Activated CD8-positive, alpha-beta memory T cell treated with anti-CD3 and anti-CD28 coated beads, Interleukin-2, amount 50 U/mL, for 1 hour (primary cell): ENCODE results near the gene CHP2.
"Not testable (repeated sequence)": the region's sequence is repeated elsewhere in the genome, so short reads cannot be mapped to it uniquely, and the experiment has no call there.

Experiments used
- DNase-seq: peaks from one replicate; pipeline ENCODE4 v3.0.0-alpha.2; 2020; ENCODE audit errors: extremely low read depth

CHP2 gene

GRCh38 chr16:23745263-23745662, 9.6 kb upstream of the CHP2 start:
- DNase-seq = no peak

GRCh38 chr16:23748630-23749029, 6.2 kb upstream of the CHP2 start:
- no peak for DNase-seq

GRCh38 chr16:23751053-23751452, 3.8 kb upstream of the CHP2 start:
- DNase-seq = not testable (repeated sequence)

- DNase-seq = no peak
Measured at GRCh38 chr16:23753908-23754593, 775 bp upstream of the CHP2 start.

- no peak for DNase-seq
Measured at GRCh38 chr16:23755484-23755809, 621 bp downstream of the CHP2 start.

GRCh38 chr16:23757116-23757515, 2.3 kb downstream of the CHP2 start:
- no peak for DNase-seq

- no peak for DNase-seq
Measured at GRCh38 chr16:23757937-23758619, 3.3 kb downstream of the CHP2 start.

- no peak for DNase-seq
Measured at GRCh38 chr16:23765933-23766332, 11.1 kb downstream of the CHP2 start.

- DNase-seq = no peak
Measured at GRCh38 chr16:23768581-23768980, 13.8 kb downstream of the CHP2 start.

GRCh38 chr16:23771027-23771426, 16.2 kb downstream of the CHP2 start:
- no peak for DNase-seq

GRCh38 chr16:23771642-23772041, 16.8 kb downstream of the CHP2 start:
- no peak for DNase-seq

- DNase-seq = no peak
Measured at GRCh38 chr16:23773339-23773738, 18.5 kb downstream of the CHP2 start.

- DNase-seq = no peak
Measured at GRCh38 chr16:23781176-23781575, 26.4 kb downstream of the CHP2 start.

- DNase-seq = no peak
Measured at GRCh38 chr16:23784811-23785447, 30.1 kb downstream of the CHP2 start.

GRCh38 chr16:23785842-23786241, 31.0 kb downstream of the CHP2 start:
- DNase-seq = no peak

- no peak for DNase-seq
Measured at GRCh38 chr16:23786964-23787561, 32.2 kb downstream of the CHP2 start.

GRCh38 chr16:23788685-23789084, 33.9 kb downstream of the CHP2 start:
- no peak for DNase-seq

GRCh38 chr16:23795378-23795777, 40.6 kb downstream of the CHP2 start:
- no peak for DNase-seq

GRCh38 chr16:23796941-23797340, 42.1 kb downstream of the CHP2 start:
- no peak for DNase-seq

GRCh38 chr16:23801378-23801777, 46.6 kb downstream of the CHP2 start:
- DNase-seq = peak; percentile 37

GRCh38 chr16:23802776-23803175, 48.0 kb downstream of the CHP2 start:
- no peak for DNase-seq

GRCh38 chr16:23803591-23804123, 48.8 kb downstream of the CHP2 start:
- peak; percentile 48 for DNase-seq

- no peak for DNase-seq
Measured at GRCh38 chr16:23807028-23807427, 52.2 kb downstream of the CHP2 start.
